Measurements from ENCODE around the gene BEST3. TPM values are rescaled to one million over a fixed set of nuclear protein-coding genes. Genes with fewer than 3 reads are reported as not detected.

The BEST3 gene
- total and polyA plus RNA-seq, 3 donors from 2014 or later, result 0.74 to 9.8 (median 2.1) TPM

DNA sequence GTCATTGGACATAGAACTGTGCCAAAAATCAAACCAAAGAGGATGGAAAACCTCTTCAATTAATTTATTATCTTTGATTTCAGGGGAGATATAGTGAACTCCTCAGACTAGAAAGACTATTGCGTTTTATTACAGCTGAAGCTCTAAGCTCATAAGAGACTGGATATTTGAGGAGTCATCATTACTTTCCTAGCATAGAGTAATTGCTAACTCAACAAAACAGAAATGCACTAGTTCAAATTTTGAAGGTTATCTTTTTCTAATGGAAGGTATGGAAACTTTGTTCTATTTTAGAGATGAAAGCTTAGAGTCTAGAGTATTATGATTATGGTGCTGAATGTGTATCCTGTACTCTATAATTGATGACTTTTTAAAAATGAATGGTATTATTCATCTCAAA lies 5.3 kb upstream of the BEST3 start:
- no peaks in the 10 kb centered on the region for H3K36me3 ChIP-seq (ENCODE audit: low read depth, missing control alignments)
- WGBS, 2 donors, result 0% methylated on average over 1 of the region's 1 CpG

DNA sequence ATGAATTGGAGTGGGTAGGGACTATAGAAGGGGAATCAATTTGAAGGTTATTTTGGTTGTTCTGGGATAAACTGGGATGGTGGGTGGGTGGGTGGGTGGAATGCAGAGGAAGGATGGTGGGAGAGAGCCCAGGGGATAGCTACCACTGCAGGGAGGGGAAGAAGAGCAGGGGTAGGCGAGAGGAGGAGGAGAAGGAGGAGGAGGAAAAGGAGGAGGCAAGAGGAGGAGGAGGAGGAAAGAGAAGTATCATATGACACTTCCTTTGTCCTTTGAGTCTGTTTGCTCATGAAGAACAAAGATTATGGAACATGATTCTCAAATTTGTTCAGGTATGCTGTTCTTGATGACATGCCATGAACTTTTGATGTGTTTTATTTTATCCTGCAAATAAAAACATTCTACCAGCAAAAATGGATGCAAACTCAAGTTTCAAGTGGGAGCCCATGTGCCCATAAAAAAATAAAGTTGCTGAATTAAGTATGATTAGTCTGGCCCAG lies 4.1 kb upstream of the BEST3 start:
- no peak for DNase-seq
- H3K4me3 ChIP-seq, result no peak overlapping the region
- no peaks in the 10 kb centered on the region for H3K27me3 ChIP-seq
- intact Hi-C loops (cut with DNase I; ENCODE audit: low total_unique reads), result no loop called here
- no peaks in the 10 kb centered on the region for H3K36me3 ChIP-seq (ENCODE audit: low read depth, missing control alignments)
- H3K9me3 ChIP-seq, result no peaks in the 10 kb centered on the region
- no peak overlapping the region for H3K27ac ChIP-seq
- no peak for TF ChIP-seq POLR2A (IDR thresholded peaks at IDR 0.05)
- TF ChIP-seq, protein P1, sequence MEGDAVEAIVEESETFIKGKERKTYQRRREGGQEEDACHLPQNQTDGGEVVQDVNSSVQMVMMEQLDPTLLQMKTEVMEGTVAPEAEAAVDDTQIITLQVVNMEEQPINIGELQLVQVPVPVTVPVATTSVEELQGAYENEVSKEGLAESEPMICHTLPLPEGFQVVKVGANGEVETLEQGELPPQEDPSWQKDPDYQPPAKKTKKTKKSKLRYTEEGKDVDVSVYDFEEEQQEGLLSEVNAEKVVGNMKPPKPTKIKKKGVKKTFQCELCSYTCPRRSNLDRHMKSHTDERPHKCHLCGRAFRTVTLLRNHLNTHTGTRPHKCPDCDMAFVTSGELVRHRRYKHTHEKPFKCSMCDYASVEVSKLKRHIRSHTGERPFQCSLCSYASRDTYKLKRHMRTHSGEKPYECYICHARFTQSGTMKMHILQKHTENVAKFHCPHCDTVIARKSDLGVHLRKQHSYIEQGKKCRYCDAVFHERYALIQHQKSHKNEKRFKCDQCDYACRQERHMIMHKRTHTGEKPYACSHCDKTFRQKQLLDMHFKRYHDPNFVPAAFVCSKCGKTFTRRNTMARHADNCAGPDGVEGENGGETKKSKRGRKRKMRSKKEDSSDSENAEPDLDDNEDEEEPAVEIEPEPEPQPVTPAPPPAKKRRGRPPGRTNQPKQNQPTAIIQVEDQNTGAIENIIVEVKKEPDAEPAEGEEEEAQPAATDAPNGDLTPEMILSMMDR (IDR thresholded peaks at IDR 0.05), result no peak
- 42 to 56% methylated on average over 1 of the region's 1 CpG for WGBS, 2 donors
- no peaks in the 10 kb centered on the region for H3K4me1 ChIP-seq

More for the DNA sequence above, 5.3 kb upstream of the BEST3 start:
- TF ChIP-seq, protein P1 (IDR thresholded peaks at IDR 0.05), result no peak
- no peak for TF ChIP-seq POLR2A (IDR thresholded peaks at IDR 0.05)
- no peaks in the 10 kb centered on the region for H3K27me3 ChIP-seq
- H3K4me3 ChIP-seq, result no peak overlapping the region
- no peaks in the 10 kb centered on the region for H3K4me1 ChIP-seq
- no peak for DNase-seq
- no peak overlapping the region for H3K27ac ChIP-seq
- intact Hi-C loops (cut with DNase I; ENCODE audit: low total_unique reads), result no loop called here
- no peaks in the 10 kb centered on the region for H3K9me3 ChIP-seq

DNA sequence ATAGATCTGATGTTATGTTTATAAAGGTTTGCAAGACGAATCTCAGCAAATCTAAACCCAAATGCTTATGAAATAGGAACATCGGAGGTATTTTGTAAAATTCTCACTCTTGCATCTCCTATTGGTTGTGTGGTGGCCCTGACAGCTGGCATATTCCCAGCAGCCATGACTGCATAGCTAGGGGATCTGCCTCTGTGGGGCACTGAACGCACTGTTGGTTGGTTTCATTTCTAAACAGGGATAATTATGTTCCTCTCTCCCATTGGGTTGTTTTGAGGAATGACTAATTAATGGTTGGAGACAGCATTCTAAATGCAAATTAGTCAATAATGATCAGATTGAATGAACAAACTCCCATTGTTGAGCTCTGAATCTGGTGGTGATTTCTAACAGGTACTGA lies 2.7 kb upstream of the BEST3 start:
- Histone ChIP-seq H3K36me3 (ENCODE audit: low read depth, missing control alignments) (no peaks in the 10 kb centered on the region), H3K4me3 (no peak overlapping the region), H3K27ac (no peak overlapping the region), H3K9me3 (no peaks in the 10 kb centered on the region), H3K4me1 (no peaks in the 10 kb centered on the region), H3K27me3 (no peaks in the 10 kb centered on the region)
- TF ChIP-seq, protein P1 (IDR thresholded peaks at IDR 0.05), result no peak
- TF ChIP-seq POLR2A (IDR thresholded peaks at IDR 0.05), result no peak
- intact Hi-C loops (cut with DNase I; ENCODE audit: low total_unique reads), result no loop called here
- 72 to 91% methylated on average over 3 of the region's 3 CpGs for WGBS, 2 donors
- no peak for DNase-seq

DNA sequence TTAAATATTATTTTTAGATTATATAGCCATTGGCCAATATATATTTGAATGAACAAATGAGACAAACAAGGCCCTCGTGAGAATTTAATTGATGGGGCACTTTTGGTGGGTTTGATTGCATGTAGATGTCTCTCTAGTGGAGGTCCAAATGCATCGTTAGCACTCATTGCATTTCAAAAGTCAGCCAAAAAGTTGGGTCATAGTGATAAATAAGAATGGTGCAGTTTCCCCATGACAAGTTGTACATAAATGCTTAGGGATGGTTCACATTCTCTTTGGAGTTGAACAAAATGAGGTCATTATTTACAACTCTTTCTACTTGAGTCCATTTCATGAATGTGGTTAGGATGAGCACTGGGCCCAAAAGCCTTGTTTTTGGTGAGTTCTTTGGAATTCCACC lies 1.0 kb downstream of the BEST3 start:
- Histone ChIP-seq H3K27ac (no peak overlapping the region), H3K27me3 (no peaks in the 10 kb centered on the region), H3K4me1 (no peaks in the 10 kb centered on the region), H3K36me3 (ENCODE audit: low read depth, missing control alignments) (no peaks in the 10 kb centered on the region), H3K9me3 (no peaks in the 10 kb centered on the region), H3K4me3 (no peak overlapping the region)
- intact Hi-C loops (cut with DNase I; ENCODE audit: low total_unique reads), result no loop called here
- TF ChIP-seq POLR2A (IDR thresholded peaks at IDR 0.05), result no peak
- TF ChIP-seq, protein P1 (IDR thresholded peaks at IDR 0.05), result no peak
- DNase-seq, result no peak
- 67 to 82% methylated on average over 2 of the region's 2 CpGs for WGBS, 2 donors

DNA sequence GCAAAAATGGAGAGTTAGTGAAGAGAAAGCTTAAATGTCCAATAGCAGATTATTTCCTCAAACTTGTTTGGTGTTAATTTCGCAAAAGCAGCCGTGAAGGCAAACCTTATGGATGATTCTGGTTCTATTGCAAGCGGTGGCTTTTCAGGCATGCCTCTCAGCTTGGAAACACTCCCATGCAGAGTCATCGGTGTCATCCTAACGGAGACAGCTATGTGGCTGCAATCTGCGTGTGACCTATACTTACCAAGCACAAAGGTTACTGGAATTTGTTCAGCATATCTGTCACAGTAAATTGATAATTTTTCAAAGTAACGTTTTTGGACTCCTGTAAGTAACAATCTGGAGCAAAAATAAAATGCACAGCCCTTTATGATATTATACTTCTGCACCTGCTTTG lies 5.0 kb downstream of the BEST3 start:
- TF ChIP-seq, protein P1 (IDR thresholded peaks at IDR 0.05), result no peak
- TF ChIP-seq POLR2A (IDR thresholded peaks at IDR 0.05), result no peak
- intact Hi-C loops (cut with DNase I; ENCODE audit: low total_unique reads), result no loop called here

More for the DNA sequence above, 5.0 kb downstream of the BEST3 start:
- peak; percentile 18 for DNase-seq
- Histone ChIP-seq H3K4me1 (no peaks in the 10 kb centered on the region), H3K4me3 (no peak overlapping the region), H3K9me3 (no peaks in the 10 kb centered on the region), H3K27ac (no peak overlapping the region), H3K36me3 (ENCODE audit: low read depth, missing control alignments) (no peaks in the 10 kb centered on the region), H3K27me3 (no peaks in the 10 kb centered on the region)
- WGBS, 2 donors, result 53% methylated on average over 7 of the region's 7 CpGs

All from testis (tissue), 3 donors.